Small intestine (tissue), 7 donors: Measurements from ENCODE around the gene CTCFL. TPM values are rescaled to one million over a fixed set of nuclear protein-coding genes. Genes with fewer than 3 reads are reported as not detected.

Source experiments
- DNase-seq, 2 donors: peaks; one replicate each; pipeline versions ENCODE4 v3.0.0 to v3.0.0-alpha.2; 2013
- FAIRE-seq: peaks from 2 replicates; lab custom pipeline; 2012; peaks lifted over from hg19 to GRCh38; lab: Jason Lieb, UNC
- H3K27ac ChIP-seq, 3 donors: one replicate each; pipeline ENCODE4 v1.5.1; 2013; ENCODE audit warnings: low read length in 2 of 3, mild to moderate bottlenecking in 2 of 3, control low read depth in 1 of 3, inconsistent platforms in 1 of 3, low read depth in 1 of 3, moderate library complexity in 1 of 3
- H3K27me3 ChIP-seq, 3 donors: one replicate each; pipeline ENCODE4 v1.6.1; 2013; ENCODE audit warnings: low read length in 3 of 3, inconsistent platforms in 1 of 3; ENCODE audit not compliant: control insufficient read depth in 3 of 3, insufficient read depth in 3 of 3
- H3K36me3 ChIP-seq, 3 donors: one replicate each; pipeline ENCODE4 v1.6.1; 2013; ENCODE audit warnings: low read length in 3 of 3, inconsistent platforms in 1 of 3, low read depth in 1 of 3, mild to moderate bottlenecking in 1 of 3, moderate library complexity in 1 of 3; ENCODE audit not compliant: control insufficient read depth in 3 of 3, insufficient read depth in 2 of 3
- H3K4me1 ChIP-seq, 3 donors: one replicate each; pipeline ENCODE4 v1.6.1; 2013; ENCODE audit warnings: low read length in 2 of 3, inconsistent platforms in 1 of 3, low read depth in 1 of 3, mild to moderate bottlenecking in 1 of 3, moderate library complexity in 1 of 3; ENCODE audit not compliant: control insufficient read depth in 3 of 3, insufficient read depth in 2 of 3
- H3K4me3 ChIP-seq, 3 donors: one replicate each; pipeline ENCODE4 v1.5.1; 2013; ENCODE audit warnings: low read length in 3 of 3, control low read depth in 1 of 3, inconsistent platforms in 1 of 3, low read depth in 1 of 3, mild to moderate bottlenecking in 1 of 3, moderate library complexity in 1 of 3
- H3K9me3 ChIP-seq, 2 donors: one replicate each; pipeline ENCODE4 v1.6.1; 2013; ENCODE audit warnings: low read depth in 1 of 2, low read length in 1 of 2; ENCODE audit not compliant: control insufficient read depth in 2 of 2, insufficient read depth in 1 of 2
- WGBS, 3 donors: extraction: QIAGEN DNeasy Blood & Tissue Kit; methylation state at CpG; one replicate each; pipeline ENCODE4 v1.1.7; 2013; 5-methylcytosine and 5-hydroxymethylcytosine counted together
- polyA plus RNA-seq, 4 donors: library from polyadenylated mRNA; stranded (reverse) in 3 of 4; unstranded in 1 of 4; fragments of 200-250 nt in 3 of 4; fragments of 120-200 nt in 1 of 4; gene quantifications; one replicate each; pipeline versions ENCODE4 v1.2.1 to v1.2.3, GENCODE V29; 2013
- donor health status: healthy with polysubstance abuse.
- donor health status: control.
- donor health status: control.
- donor health status: Bipolar disorder and iron deficiency.
- donor health status: healthy.

The CTCFL gene
- polyA plus RNA-seq, 4 donors = 0.03 TPM; not detected in 2

DNA sequence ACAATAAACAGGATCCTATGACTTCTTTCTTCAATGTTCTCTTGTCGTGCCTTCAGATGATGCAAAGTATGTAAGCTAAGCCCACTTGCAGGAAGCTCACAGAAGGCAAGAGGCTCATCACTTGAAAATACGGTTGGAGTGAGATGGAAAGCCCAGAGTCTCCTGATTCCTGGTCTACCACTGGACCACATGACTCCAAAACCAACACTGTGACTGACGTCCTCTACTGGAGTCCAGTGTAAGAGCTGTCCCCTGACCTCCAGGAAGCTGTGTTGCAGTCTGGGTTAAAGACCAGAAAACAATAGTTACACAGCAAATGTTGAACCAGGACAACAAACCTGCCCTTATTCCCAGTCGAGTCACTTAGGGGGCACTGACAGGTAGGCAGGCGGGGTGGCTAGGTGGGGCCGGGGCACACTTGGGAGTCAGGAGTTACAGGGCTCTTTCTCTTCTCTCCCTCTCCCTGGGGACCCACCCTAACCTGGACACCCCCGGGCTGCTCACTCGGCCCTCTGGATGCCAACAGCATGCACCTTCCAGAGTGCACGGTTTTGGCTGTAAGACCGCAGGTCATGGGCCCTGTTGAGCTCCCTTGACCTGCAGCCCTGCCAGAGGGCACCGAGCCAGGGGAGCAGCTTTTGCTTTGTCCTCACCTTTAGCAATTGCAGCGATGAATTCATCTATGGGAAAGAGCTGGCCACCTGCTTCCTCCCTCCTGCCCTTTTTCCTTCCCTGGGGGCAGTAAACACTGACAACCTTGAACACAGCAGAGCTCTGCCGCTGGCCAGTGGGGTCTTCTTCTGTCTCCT, 43.4 kb upstream of the CTCFL start:
- Histone ChIP-seq H3K36me3 (peaks cover 0 to 20% (median 18%) of the 10 kb centered on the region in 3 donors), H3K9me3 (peaks cover 0 to 10% of the 10 kb centered on the region in 2 donors), H3K4me1 (peaks cover 0 to 36% (median 0%) of the 10 kb centered on the region in 3 donors), H3K27ac (peak overlapping the region in 1 of 3 donors; percentile 41), H3K4me3 (no peak overlapping the region), H3K27me3 (no peaks in the 10 kb centered on the region)
- no peak for DNase-seq
- 56 to 72% (median 66%) methylated on average over 13 of the region's 13 CpGs for WGBS, 3 donors
- FAIRE-seq = no peak

DNA sequence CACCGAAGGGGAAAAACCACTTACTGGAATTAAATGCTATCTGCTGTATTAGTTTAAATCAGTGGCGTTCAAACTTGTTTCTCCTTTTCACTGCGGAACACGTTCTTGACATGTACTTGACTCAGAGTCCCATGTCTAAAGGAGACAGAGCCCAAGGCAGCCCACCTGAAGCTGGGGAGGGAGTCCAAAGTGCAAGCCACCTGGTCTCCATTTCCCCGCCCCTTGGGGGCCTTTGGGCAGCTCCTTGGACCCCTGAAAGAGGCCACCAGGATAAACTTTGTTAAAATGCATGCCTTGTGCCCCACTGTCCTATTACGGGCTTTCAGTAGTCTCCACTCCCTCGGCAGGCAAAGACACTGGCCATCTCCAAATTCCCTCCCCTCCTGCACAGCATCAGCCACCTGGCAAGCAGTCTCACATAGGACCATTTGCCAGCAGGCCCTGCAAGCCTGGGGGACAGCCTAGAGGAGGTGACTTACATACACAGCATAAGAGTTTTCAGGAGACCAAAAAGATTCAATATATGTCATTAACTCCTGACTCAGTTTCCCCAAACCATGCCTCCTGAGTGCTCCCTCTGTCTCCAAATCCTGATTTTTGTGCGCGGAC, 42.6 kb upstream of the CTCFL start:
- peaks cover 0 to 17% of the 10 kb centered on the region in 2 donors for H3K9me3 ChIP-seq

DNA sequence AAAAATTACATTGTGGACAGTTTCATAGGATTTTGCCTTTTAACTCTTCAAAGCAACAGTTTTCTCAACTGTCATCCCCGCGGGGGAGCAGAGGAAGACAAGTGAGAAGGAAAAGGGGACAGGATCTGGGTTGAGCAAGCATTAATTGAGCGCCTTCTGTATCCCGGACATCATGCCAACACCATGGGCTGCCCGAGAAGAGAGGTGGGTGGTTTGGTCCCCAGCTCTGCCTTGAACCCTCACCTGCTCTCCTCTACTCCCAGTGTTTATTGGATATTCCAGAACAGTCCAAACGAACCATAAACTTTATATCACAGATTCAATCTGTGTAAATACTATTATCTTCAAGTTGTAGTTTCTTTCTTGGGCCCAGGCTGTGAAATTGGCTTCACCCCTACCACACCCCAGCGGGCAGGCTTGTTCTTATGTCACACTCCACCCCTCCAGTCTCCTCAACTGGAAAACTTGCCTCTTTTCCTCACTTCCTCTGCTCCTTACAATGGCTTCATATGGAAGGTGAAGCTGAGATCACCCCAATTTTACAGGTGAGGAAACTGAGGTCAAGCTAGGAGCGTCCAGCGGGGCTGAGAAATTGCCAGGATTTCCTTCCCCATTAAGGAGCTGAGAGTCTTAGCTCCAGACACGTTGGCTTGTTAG, 42.0 kb upstream of the CTCFL start:
- FAIRE-seq = no peak
- peaks cover 0 to 30% (median 0%) of the 10 kb centered on the region in 3 donors for H3K4me1 ChIP-seq
- H3K36me3 ChIP-seq = peaks cover 0 to 32% (median 25%) of the 10 kb centered on the region in 3 donors
- peak overlapping the region in 2 of 3 donors; percentile 32 to 37 for H3K27ac ChIP-seq
- no peaks in the 10 kb centered on the region for H3K27me3 ChIP-seq
- peaks cover 0 to 24% of the 10 kb centered on the region in 2 donors for H3K9me3 ChIP-seq
- WGBS, 3 donors = 65 to 72% (median 67%) methylated on average over 10 of the region's 10 CpGs
- no peak overlapping the region for H3K4me3 ChIP-seq
- no peak for DNase-seq

More for the DNA sequence above, 42.6 kb upstream of the CTCFL start:
- DNase-seq (peak in 1 of 2 donors; percentile 62), FAIRE-seq (no peak)
- Histone ChIP-seq H3K4me1 (peaks cover 0 to 36% (median 0%) of the 10 kb centered on the region in 3 donors), H3K27me3 (no peaks in the 10 kb centered on the region), H3K36me3 (peaks cover 0 to 27% (median 22%) of the 10 kb centered on the region in 3 donors), H3K4me3 (no peak overlapping the region), H3K27ac (peak overlapping the region in 2 of 3 donors; percentile 32 to 37)
- 75 to 81% (median 76%) methylated on average over 9 of the region's 9 CpGs for WGBS, 3 donors

DNA sequence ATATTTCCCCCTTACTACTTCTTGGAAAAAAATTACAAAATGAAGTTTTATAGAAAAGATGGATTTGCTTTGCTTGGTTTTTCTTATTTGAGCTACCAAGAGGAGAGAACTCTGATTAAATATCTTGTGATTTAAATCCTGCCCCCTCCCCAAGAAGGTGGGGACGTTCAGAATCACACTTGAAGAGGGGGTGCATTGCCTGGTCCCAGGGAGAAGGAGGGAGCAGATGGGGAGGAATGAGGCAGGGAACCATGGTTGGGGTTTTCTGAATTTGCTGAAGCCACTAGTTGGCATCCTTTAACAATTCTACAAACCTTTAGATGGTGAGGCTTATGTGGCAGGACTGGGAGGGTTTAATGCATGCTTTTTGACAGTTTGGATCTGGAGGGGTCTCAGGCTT, 41.5 kb upstream of the CTCFL start:
- DNase-seq (no peak), FAIRE-seq (no peak)
- Histone ChIP-seq H3K27me3 (no peaks in the 10 kb centered on the region), H3K27ac (peak overlapping the region in 1 of 3 donors; percentile 7), H3K4me3 (no peak overlapping the region), H3K36me3 (peaks cover 0 to 35% (median 29%) of the 10 kb centered on the region in 3 donors), H3K9me3 (peaks cover 0 to 29% of the 10 kb centered on the region in 2 donors), H3K4me1 (peaks cover 0 to 28% (median 0%) of the 10 kb centered on the region in 3 donors)
- WGBS, 3 donors = 18 to 25% (median 22%) methylated on average over 1 of the region's 1 CpG

DNA sequence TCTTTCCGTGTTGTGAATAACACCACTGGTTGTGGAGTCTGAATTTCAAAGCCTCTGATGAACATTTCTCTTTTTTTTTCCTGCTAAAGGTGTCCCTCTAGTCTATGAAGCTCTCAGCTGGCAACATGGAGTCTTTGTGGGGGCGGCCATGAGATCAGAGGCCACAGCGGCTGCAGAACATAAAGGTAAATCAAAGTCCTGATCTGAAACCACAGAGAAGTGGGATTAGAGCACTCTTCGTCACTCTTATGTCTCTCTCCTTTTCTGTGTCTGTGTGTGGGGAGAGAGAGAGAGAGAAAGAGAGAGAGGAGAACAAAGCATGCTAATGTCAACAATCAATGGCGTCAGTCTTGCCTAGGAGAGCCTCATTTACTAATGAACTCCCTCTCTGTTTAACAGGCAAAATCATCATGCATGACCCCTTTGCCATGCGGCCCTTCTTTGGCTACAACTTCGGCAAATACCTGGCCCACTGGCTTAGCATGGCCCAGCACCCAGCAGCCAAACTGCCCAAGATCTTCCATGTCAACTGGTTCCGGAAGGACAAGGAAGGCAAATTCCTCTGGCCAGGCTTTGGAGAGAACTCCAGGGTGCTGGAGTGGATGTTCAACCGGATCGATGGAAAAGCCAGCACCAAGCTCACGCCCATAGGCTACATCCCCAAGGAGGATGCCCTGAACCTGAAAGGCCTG, 40.2 kb upstream of the CTCFL start:
- peaks cover 0 to 35% (median 29%) of the 10 kb centered on the region in 3 donors for H3K36me3 ChIP-seq
- FAIRE-seq (no peak), DNase-seq (no peak)
- peak overlapping the region in 1 of 3 donors; percentile 66 for H3K27ac ChIP-seq
- no peaks in the 10 kb centered on the region for H3K27me3 ChIP-seq
- H3K9me3 ChIP-seq = peaks cover 0 to 40% of the 10 kb centered on the region in 2 donors
- WGBS, 3 donors = 85 to 92% (median 89%) methylated on average over 11 of the region's 11 CpGs
- H3K4me1 ChIP-seq = peaks cover 0 to 28% (median 3%) of the 10 kb centered on the region in 3 donors
- peak overlapping the region in 1 of 3 donors; percentile 69 for H3K4me3 ChIP-seq

DNA sequence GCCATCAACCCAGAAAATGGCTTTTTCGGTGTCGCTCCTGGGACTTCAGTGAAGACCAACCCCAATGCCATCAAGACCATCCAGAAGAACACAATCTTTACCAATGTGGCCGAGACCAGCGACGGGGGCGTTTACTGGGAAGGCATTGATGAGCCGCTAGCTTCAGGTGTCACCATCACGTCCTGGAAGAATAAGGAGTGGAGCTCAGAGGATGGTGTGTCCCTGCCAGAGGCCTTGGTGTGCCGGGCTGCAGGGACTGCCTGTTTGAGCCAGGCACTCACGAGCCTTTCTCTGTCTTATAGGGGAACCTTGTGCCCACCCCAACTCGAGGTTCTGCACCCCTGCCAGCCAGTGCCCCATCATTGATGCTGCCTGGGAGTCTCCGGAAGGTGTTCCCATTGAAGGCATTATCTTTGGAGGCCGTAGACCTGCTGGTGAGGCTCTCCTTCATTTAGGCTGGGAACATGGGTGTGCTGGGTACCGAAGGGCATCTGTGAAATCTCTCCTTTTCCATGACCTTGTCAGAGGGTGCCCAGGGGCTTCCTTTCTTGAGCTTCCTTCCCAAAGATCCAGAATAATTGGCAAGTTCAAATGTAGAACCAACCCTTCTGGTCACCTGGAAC, 39.4 kb upstream of the CTCFL start:
- 84 to 93% (median 91%) methylated on average over 14 of the region's 14 CpGs for WGBS, 3 donors

DNA sequence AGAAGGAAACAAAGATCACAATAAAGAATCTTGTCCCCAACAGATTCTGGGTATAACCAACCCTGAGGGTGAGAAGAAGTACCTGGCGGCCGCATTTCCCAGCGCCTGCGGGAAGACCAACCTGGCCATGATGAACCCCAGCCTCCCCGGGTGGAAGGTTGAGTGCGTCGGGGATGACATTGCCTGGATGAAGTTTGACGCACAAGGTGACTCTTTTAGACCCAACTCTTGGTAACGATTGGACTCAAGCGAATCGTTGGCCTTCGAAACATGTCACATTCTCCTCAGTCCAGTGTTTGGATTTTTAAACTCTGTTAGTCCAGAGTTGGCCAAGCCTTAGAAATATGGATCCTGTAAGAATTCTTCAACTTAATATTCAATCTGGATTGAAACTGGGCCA, 38.6 kb upstream of the CTCFL start:
- H3K4me1 ChIP-seq = peaks cover 0 to 40% (median 10%) of the 10 kb centered on the region in 3 donors
- WGBS, 3 donors = 94 to 99% (median 97%) methylated on average over 12 of the region's 12 CpGs
- peaks cover 0 to 42% of the 10 kb centered on the region in 2 donors for H3K9me3 ChIP-seq
- H3K36me3 ChIP-seq = peaks cover 0 to 35% (median 29%) of the 10 kb centered on the region in 3 donors
- no peak for FAIRE-seq
- peak in 1 of 2 donors; percentile 45 for DNase-seq
- peak overlapping the region in 1 of 3 donors; percentile 77 for H3K27ac ChIP-seq
- no peaks in the 10 kb centered on the region for H3K27me3 ChIP-seq
- peak overlapping the region in 1 of 3 donors; percentile 69 for H3K4me3 ChIP-seq

More for the DNA sequence above, 39.4 kb upstream of the CTCFL start:
- DNase-seq (peak in 1 of 2 donors; percentile 33), FAIRE-seq (no peak)
- Histone ChIP-seq H3K27me3 (no peaks in the 10 kb centered on the region), H3K4me3 (peak overlapping the region in 1 of 3 donors; percentile 69), H3K4me1 (peaks cover 0 to 33% (median 8%) of the 10 kb centered on the region in 3 donors), H3K9me3 (peaks cover 0 to 42% of the 10 kb centered on the region in 2 donors), H3K27ac (peak overlapping the region in 1 of 3 donors; percentile 58), H3K36me3 (peaks cover 0 to 35% (median 29%) of the 10 kb centered on the region in 3 donors)
